Trophoblast cell (in vitro differentiated cells and primary cell): ENCODE measurements around the gene MYNN.
A peak's percentile ranks its signal among the peaks of the same experiment; 100 is the strongest.

Source experiments
- DNase-seq, 2 donors: peaks; one replicate each; pipeline ENCODE4 v3.0.0-alpha.2; 2016
- H2AFZ ChIP-seq: 2 replicates; pipeline ENCODE4 v1.6.1; 2013; ENCODE audit warnings: low read length, moderate library complexity, mild to moderate bottlenecking; ENCODE audit not compliant: insufficient read depth, poor library complexity
- H2AK5ac ChIP-seq: 2 replicates; pipeline ENCODE4 v1.6.1; 2013; ENCODE audit warnings: mild to moderate bottlenecking, low read length
- H2BK120ac ChIP-seq: 2 replicates; pipeline ENCODE4 v1.6.1; 2013; ENCODE audit warnings: low read length, mild to moderate bottlenecking, moderate library complexity; ENCODE audit not compliant: insufficient read depth, poor library complexity
- H2BK12ac ChIP-seq: 2 replicates; pipeline ENCODE4 v1.6.1; 2013; ENCODE audit warnings: mild to moderate bottlenecking, low read length, moderate library complexity
- H2BK5ac ChIP-seq: 2 replicates; pipeline ENCODE4 v1.6.1; 2013; ENCODE audit warnings: low read length, low read depth, moderate library complexity, mild to moderate bottlenecking; ENCODE audit not compliant: poor library complexity
- H3K14ac ChIP-seq: 2 replicates; pipeline ENCODE4 v1.6.1; 2013; ENCODE audit warnings: mild to moderate bottlenecking, low read length
- H3K18ac ChIP-seq: 2 replicates; pipeline ENCODE4 v1.6.1; 2013; ENCODE audit warnings: mild to moderate bottlenecking, low read length
- H3K23ac ChIP-seq: 2 replicates; pipeline ENCODE4 v1.6.1; 2013; ENCODE audit warnings: low read length
- H3K27ac ChIP-seq: 2 replicates; pipeline ENCODE4 v1.5.1; 2013; ENCODE audit warnings: low read depth, mild to moderate bottlenecking, inconsistent platforms, low read length, moderate library complexity
- H3K27me3 ChIP-seq: 2 replicates; pipeline ENCODE4 v1.6.1; 2013; ENCODE audit warnings: inconsistent platforms, mild to moderate bottlenecking, low read length, moderate library complexity; ENCODE audit not compliant: insufficient read depth
- H3K36me3 ChIP-seq, 2 experiments: 1 replicate in 1 of 2; 2 replicates in 1 of 2; pipeline ENCODE4 v1.6.1; 2013; ENCODE audit warnings: low read length in 2 of 2, mild to moderate bottlenecking in 2 of 2, moderate library complexity in 1 of 2; ENCODE audit not compliant: insufficient read depth in 2 of 2, control insufficient read depth in 1 of 2
- H3K4ac ChIP-seq: 2 replicates; pipeline ENCODE4 v1.6.1; 2013; ENCODE audit warnings: low read depth, mild to moderate bottlenecking, low read length, moderate library complexity
- H3K4me1 ChIP-seq, 2 experiments: 1 replicate in 1 of 2; 2 replicates in 1 of 2; pipeline ENCODE4 v1.6.1; 2013; ENCODE audit warnings: low read length in 2 of 2, mild to moderate bottlenecking in 2 of 2, moderate library complexity in 1 of 2; ENCODE audit not compliant: insufficient read depth in 2 of 2, control insufficient read depth in 1 of 2
- H3K4me2 ChIP-seq: 2 replicates; pipeline ENCODE4 v1.6.1; 2013; ENCODE audit warnings: inconsistent platforms, mild to moderate bottlenecking, low read length, moderate library complexity
- H3K4me3 ChIP-seq: 2 replicates; pipeline ENCODE4 v1.5.1; 2013; ENCODE audit warnings: mild to moderate bottlenecking, low read depth, low read length, inconsistent platforms
- H3K79me1 ChIP-seq: one replicate; pipeline ENCODE4 v1.6.1; 2013; ENCODE audit warnings: low read length
- H3K79me2 ChIP-seq: 2 replicates; pipeline ENCODE4 v1.6.1; 2013; ENCODE audit warnings: low read length, mild to moderate bottlenecking; ENCODE audit not compliant: control insufficient read depth, insufficient read depth, poor library complexity
- H3K9ac ChIP-seq: 2 replicates; pipeline ENCODE4 v1.6.1; 2013; ENCODE audit warnings: mild to moderate bottlenecking, low read length
- H3K9me3 ChIP-seq: 2 replicates; pipeline ENCODE4 v1.6.1; 2013; ENCODE audit warnings: low read depth, mild to moderate bottlenecking, control low read depth, inconsistent platforms, low read length; ENCODE audit not compliant: insufficient read depth
- H4K12ac ChIP-seq: 2 replicates; pipeline ENCODE4 v1.6.1; 2013; ENCODE audit warnings: low read depth, mild to moderate bottlenecking, low read length, moderate library complexity
- H4K8ac ChIP-seq: 2 replicates; pipeline ENCODE4 v1.6.1; 2013; ENCODE audit warnings: low read depth, mild to moderate bottlenecking, low read length, moderate library complexity
- H4K91ac ChIP-seq: one replicate; pipeline ENCODE4 v1.6.1; 2013; ENCODE audit warnings: low read depth, mild to moderate bottlenecking, low read length, moderate library complexity
- WGBS: extraction: QIAGEN DNeasy Blood & Tissue Kit; methylation state at CpG from one replicate; pipeline ENCODE4 v1.1.7; 2013; ENCODE audit warnings: missing lambda C conversion rate; ENCODE audit not compliant: insufficient read length, insufficient coverage; ENCODE audit errors: extremely low coverage; 5-methylcytosine and 5-hydroxymethylcytosine counted together

MYNN gene

GRCh38 chr3:169760479-169760878 is 12.7 kb upstream of the MYNN start:
- Histone ChIP-seq H4K91ac (no peak overlapping the region), H3K18ac (no peak overlapping the region), H2AFZ (no peak overlapping the region), H2AK5ac (no peak overlapping the region), H3K4me2 (no peak overlapping the region), H3K79me2 (peaks cover 2% of the 10 kb centered on the region), H4K8ac (no peak overlapping the region), H3K9me3 (no peaks in the 10 kb centered on the region), H3K4me1 (no peaks in the 10 kb centered on the region), H3K23ac (no peak overlapping the region), H4K12ac (no peak overlapping the region), H3K9ac (no peak overlapping the region), H2BK5ac (no peak overlapping the region), H3K79me1 (peaks cover 7% of the 10 kb centered on the region), H3K4ac (no peak overlapping the region), H3K36me3 (no peaks in the 10 kb centered on the region), H3K27ac (no peak overlapping the region), H2BK12ac (no peak overlapping the region), H3K4me3 (no peak overlapping the region), H2BK120ac (no peak overlapping the region), H3K27me3 (no peaks in the 10 kb centered on the region), H3K14ac (no peak overlapping the region)
- no CpG with 5 or more reads among the region's 4 CpGs for WGBS
- DNase-seq = no peak

- Histone ChIP-seq H2BK5ac (peak overlapping the region; percentile 26), H3K4me1 (no peaks in the 10 kb centered on the region), H3K18ac (peak overlapping the region; percentile 13), H3K23ac (no peak overlapping the region), H2BK12ac (no peak overlapping the region), H4K8ac (peak overlapping the region; percentile 91), H3K4me2 (peak overlapping the region; percentile 72), H3K4me3 (peak overlapping the region; percentile 76), H2BK120ac (no peak overlapping the region), H3K79me1 (peaks cover 10% of the 10 kb centered on the region), H3K9me3 (no peaks in the 10 kb centered on the region), H3K36me3 (no peaks in the 10 kb centered on the region), H3K79me2 (peaks cover 2% of the 10 kb centered on the region), H3K14ac (peak overlapping the region; percentile 16), H2AK5ac (no peak overlapping the region), H4K91ac (peak overlapping the region; percentile 67), H3K27ac (peak overlapping the region; percentile 28), H4K12ac (peak overlapping the region; percentile 33), H3K27me3 (no peaks in the 10 kb centered on the region), H3K4ac (no peak overlapping the region), H3K9ac (peak overlapping the region; percentile 91), H2AFZ (peak overlapping the region; percentile 48)
- DNase-seq = peak in 1 of 2 donors; percentile 41
- WGBS = no CpG with 5 or more reads among the region's 46 CpGs
These were observed 8.8 kb upstream of the MYNN start for GRCh38 chr3:169764312-169764881.

GRCh38 chr3:169764882-169765612 is 8.1 kb upstream of the MYNN start, which contains the start of gene TERC:
Gene TERC, minus strand, starts transcription at chr3:169765060.
- H3K14ac ChIP-seq = peak within 1 kb of the TSS; percentile 16
- no peak within 1 kb of the TSS for H2AK5ac ChIP-seq
- peak within 1 kb of the TSS; percentile 91 for H3K9ac ChIP-seq
- peak within 1 kb of the TSS; percentile 48 for H2AFZ ChIP-seq
- H3K36me3 ChIP-seq = no peaks in the 10 kb centered on the region
- H3K27ac ChIP-seq = peak within 1 kb of the TSS; percentile 28
- peak within 1 kb of the TSS; percentile 26 for H2BK5ac ChIP-seq
- H4K8ac ChIP-seq = peak within 1 kb of the TSS; percentile 91
- WGBS = no CpG with 5 or more reads among the region's 42 CpGs
- H4K91ac ChIP-seq = peak within 1 kb of the TSS; percentile 67
- H3K27me3 ChIP-seq = no peaks in the 10 kb centered on the region
- H3K4me3 ChIP-seq = peak within 1 kb of the TSS; percentile 76
- H3K79me1 ChIP-seq = peaks cover 14% of the 10 kb centered on the region
- H3K18ac ChIP-seq = peak within 1 kb of the TSS; percentile 13
- no peaks in the 10 kb centered on the region for H3K4me1 ChIP-seq
- H4K12ac ChIP-seq = peak within 1 kb of the TSS; percentile 33
- H2BK12ac ChIP-seq = no peak within 1 kb of the TSS
- peak; percentile 86 to 95 for DNase-seq
- no peak within 1 kb of the TSS for H2BK120ac ChIP-seq
- H3K9me3 ChIP-seq = no peaks in the 10 kb centered on the region
- H3K4ac ChIP-seq = no peak within 1 kb of the TSS
- peaks cover 3% of the 10 kb centered on the region for H3K79me2 ChIP-seq
- no peak within 1 kb of the TSS for H3K23ac ChIP-seq
- H3K4me2 ChIP-seq = peak within 1 kb of the TSS; percentile 72

GRCh38 chr3:169769287-169770181 is 3.7 kb upstream of the MYNN start, which contains the start of gene ACTRT3:
Gene ACTRT3, minus strand, starts transcription at chr3:169769561. Its CDS starts 41 bp downstream, at chr3:169769520.
- Histone ChIP-seq H2BK120ac (peak within 1 kb of the TSS; percentile 89), H2BK5ac (peak within 1 kb of the TSS; percentile 54), H3K36me3 (no peaks in the 10 kb centered on the region), H4K91ac (peak within 1 kb of the TSS; percentile 70), H2AFZ (peak within 1 kb of the TSS; percentile 79), H4K12ac (peak within 1 kb of the TSS; percentile 92), H3K18ac (peak within 1 kb of the TSS; percentile 77), H3K4me1 (no peaks in the 10 kb centered on the region), H3K23ac (no peak within 1 kb of the TSS), H3K4me3 (peak within 1 kb of the TSS; percentile 45), H4K8ac (peak within 1 kb of the TSS; percentile 94), H3K14ac (peak within 1 kb of the TSS; percentile 74), H3K9me3 (no peaks in the 10 kb centered on the region), H3K27me3 (no peaks in the 10 kb centered on the region), H3K9ac (peak within 1 kb of the TSS; percentile 63), H3K79me1 (peaks cover 18% of the 10 kb centered on the region), H3K4me2 (peak within 1 kb of the TSS; percentile 73), H3K27ac (peak within 1 kb of the TSS; percentile 57), H2BK12ac (peak within 1 kb of the TSS; percentile 74), H2AK5ac (no peak within 1 kb of the TSS), H3K4ac (peak within 1 kb of the TSS; percentile 47), H3K79me2 (peaks cover 7% of the 10 kb centered on the region)
- WGBS = no CpG with 5 or more reads among the region's 51 CpGs
- peak; percentile 67 to 80 for DNase-seq
